ENCODE results near the gene NDUFB10. TPM values are rescaled to one million over a fixed set of nuclear protein-coding genes. Genes with fewer than 3 reads are reported as not detected.

The NDUFB10 gene
- total and polyA plus RNA-seq, 10 of the 15 experiments (the other 5 are each of a cell fraction or from before 2014, with no cell fraction given), result 52.2 to 319 (median 130) TPM

GRCh38 chr16:1985466-1986150, 26.3 kb downstream of the NDUFB10 start:
- POLR2A ChIA-PET, result interaction anchor here (0.5 to 4.7 kb wide), 3 partner anchors 14 to 124 kb away, joined by 7 to 21 read pairs (median 8); partner anchors contain the start of genes RPS2 and TBL3
- peak overlapping the region; percentile 80 for H3K9ac ChIP-seq (ENCODE audit: control insufficient read depth, insufficient read depth, low read length)
- peak overlapping the region; percentile 95 for H3K4me2 ChIP-seq (ENCODE audit: control insufficient read depth, insufficient read depth)
- CTCF ChIA-PET, result interaction anchor here (0.6 to 1.6 kb wide), 2 partner anchors 16 to 18 kb away, joined by 3 to 6 read pairs; no protein-coding TSS in a partner anchor
- FAIRE-seq, result no peak
- H3K79me2 ChIP-seq (ENCODE audit: control insufficient read depth, insufficient read depth, low read length), result no peaks in the 10 kb centered on the region; the same call in none of the 2 replicates
- SMC1A ChIA-PET (ENCODE audit: uncharacterized antibody, unreplicated experiment), result no interaction called here
- intact Hi-C loops (cut with micrococcal nuclease; ENCODE audit: unreplicated experiment), result no loop called here
- WGBS (ENCODE audit: insufficient coverage, insufficient replicate concordance, low lambda C conversion rate, missing lambda C conversion rate), result 90% methylated on average over 14 of the region's 14 CpGs
- BruUV-seq (replicated peaks), result no TSS peak
- RAD21 ChIA-PET (ENCODE audit: unreplicated experiment), result no interaction called here
- in situ Hi-C loops (cut with MboI), result no loop called here
- no peaks in the 10 kb centered on the region for H3K9me3 ChIP-seq (replicated peaks; ENCODE audit: control insufficient read depth, insufficient read depth, low read length)
- H2AFZ ChIP-seq (ENCODE audit: control insufficient read depth, low read depth, low read length), result no peak overlapping the region
- no peak for DNase-seq (ENCODE audit: low read depth, low spot score)
- peak overlapping the region; percentile 87 for H3K4me3 ChIP-seq
- H3K27me3 ChIP-seq (replicated peaks in 1 of 2; ENCODE audit: control insufficient read depth in 2 of 2, insufficient read depth in 2 of 2, low read length in 1 of 2), result 0 out of 4 replicates have a peak, but pooled peaks cover 0 to 3% of the 10 kb centered on the region in 2 experiments
- H3K27ac ChIP-seq (ENCODE audit: control insufficient read depth, insufficient read depth), result no peak overlapping the region
- H3K4me1 ChIP-seq (ENCODE audit: control insufficient read depth, insufficient read depth, low read length), result peaks cover 30% of the 10 kb centered on the region
- no peak for ATAC-seq
- no peak for TF ChIP-seq MEF2A (IDR thresholded peaks at IDR 0.05; ENCODE audit: insufficient read depth, low read depth, low read length)
- TF ChIP-seq ZBTB40 (IDR thresholded peaks at IDR 0.05; ENCODE audit: borderline replicate concordance), result no peak
- TF ChIP-seq ZNF274 (IDR thresholded peaks at IDR 0.05; ENCODE audit: insufficient read depth, insufficient read length), result no peak
- TF ChIP-seq, protein P1, sequence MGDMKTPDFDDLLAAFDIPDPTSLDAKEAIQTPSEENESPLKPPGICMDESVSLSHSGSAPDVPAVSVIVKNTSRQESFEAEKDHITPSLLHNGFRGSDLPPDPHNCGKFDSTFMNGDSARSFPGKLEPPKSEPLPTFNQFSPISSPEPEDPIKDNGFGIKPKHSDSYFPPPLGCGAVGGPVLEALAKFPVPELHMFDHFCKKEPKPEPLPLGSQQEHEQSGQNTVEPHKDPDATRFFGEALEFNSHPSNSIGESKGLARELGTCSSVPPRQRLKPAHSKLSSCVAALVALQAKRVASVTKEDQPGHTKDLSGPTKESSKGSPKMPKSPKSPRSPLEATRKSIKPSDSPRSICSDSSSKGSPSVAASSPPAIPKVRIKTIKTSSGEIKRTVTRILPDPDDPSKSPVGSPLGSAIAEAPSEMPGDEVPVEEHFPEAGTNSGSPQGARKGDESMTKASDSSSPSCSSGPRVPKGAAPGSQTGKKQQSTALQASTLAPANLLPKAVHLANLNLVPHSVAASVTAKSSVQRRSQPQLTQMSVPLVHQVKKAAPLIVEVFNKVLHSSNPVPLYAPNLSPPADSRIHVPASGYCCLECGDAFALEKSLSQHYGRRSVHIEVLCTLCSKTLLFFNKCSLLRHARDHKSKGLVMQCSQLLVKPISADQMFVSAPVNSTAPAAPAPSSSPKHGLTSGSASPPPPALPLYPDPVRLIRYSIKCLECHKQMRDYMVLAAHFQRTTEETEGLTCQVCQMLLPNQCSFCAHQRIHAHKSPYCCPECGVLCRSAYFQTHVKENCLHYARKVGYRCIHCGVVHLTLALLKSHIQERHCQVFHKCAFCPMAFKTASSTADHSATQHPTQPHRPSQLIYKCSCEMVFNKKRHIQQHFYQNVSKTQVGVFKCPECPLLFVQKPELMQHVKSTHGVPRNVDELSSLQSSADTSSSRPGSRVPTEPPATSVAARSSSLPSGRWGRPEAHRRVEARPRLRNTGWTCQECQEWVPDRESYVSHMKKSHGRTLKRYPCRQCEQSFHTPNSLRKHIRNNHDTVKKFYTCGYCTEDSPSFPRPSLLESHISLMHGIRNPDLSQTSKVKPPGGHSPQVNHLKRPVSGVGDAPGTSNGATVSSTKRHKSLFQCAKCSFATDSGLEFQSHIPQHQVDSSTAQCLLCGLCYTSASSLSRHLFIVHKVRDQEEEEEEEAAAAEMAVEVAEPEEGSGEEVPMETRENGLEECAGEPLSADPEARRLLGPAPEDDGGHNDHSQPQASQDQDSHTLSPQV (IDR thresholded peaks at IDR 0.05), result no peak
- no peak for TF ChIP-seq NR2F1 (conservative IDR thresholded peaks at IDR 0.05)
- no peak for TF ChIP-seq YBX1 (IDR thresholded peaks at IDR 0.05)
- H4K20me1 ChIP-seq (ENCODE audit: control insufficient read depth, insufficient read depth), result no peaks in the 10 kb centered on the region
- H3K36me3 ChIP-seq (ENCODE audit: control insufficient read depth in 2 of 2, insufficient read depth in 2 of 2, low read length in 1 of 2), result peaks cover 5 to 6% of the 10 kb centered on the region in 2 experiments; a peak in 3 of 4 replicates

All from GM12878 (cell line).